ENCODE data around the gene HS6ST3. TPM values are rescaled to one million over a fixed set of nuclear protein-coding genes. Genes with fewer than 3 reads are reported as not detected.

The HS6ST3 gene
- total and polyA plus RNA-seq, 10 donors = 0.03 TPM; not detected in 9

DNA sequence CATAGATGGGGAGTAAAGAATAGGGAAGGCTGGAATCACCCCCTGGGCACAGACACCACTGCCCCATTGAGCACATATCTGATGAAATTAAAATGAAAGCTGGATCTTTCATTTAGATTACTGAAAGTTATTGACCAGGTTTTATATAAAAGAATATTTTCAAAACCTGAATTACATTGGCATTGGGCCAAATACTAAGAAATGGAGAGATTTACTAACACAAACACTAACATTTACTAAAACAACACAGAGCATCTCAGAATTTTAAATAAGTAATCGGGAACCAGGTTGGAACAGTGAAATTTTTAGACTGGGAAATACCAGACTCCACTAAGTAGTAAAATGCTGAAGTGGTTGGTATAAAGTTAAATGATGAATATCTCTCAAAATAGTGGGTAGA is 88.9 kb downstream of the HS6ST3 start:
- Histone ChIP-seq H3K4me1 (no peaks in the 10 kb centered on the region), H3K36me3 (no peaks in the 10 kb centered on the region), H3K4me3 (no peak overlapping the region), H3K27ac (no peak overlapping the region), H3K27me3 (replicated peaks in 1 of 7) (no peaks in the 10 kb centered on the region), H3K9me3 (no peaks in the 10 kb centered on the region)
- 83 to 94% (median 87%) methylated on average over 1 of the region's 1 CpG for WGBS, 5 donors
- intact Hi-C loops (cut with DNase I; ENCODE audit: low total_unique reads) = no loop called here
- TF ChIP-seq POLR2A (IDR thresholded peaks at IDR 0.05) (no peak), CTCF (IDR thresholded peaks at IDR 0.05 in 8 of 11, conservative IDR thresholded peaks at IDR 0.05 in 3 of 11) (no peak), POLR2AphosphoS5 (IDR thresholded peaks at IDR 0.05) (no peak)
- DNase-seq = no peak

DNA sequence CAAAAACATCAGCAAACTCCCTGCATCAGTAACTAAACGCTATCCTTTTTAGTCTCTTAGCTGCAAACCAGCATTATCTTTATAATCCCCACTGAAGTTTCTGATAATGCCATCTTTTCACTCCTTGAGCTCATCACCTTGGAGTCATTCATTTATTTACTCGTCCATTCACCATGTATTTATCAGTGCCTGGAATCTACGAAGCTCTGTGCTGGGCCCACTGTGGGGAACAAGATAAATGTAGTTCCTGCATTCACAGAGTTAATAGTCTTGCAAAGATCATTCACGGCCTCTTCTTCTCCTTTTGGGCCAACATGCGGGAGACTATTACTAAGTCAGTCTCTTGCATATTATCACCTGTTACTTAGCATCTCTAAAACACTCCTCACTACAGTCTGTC is 89.4 kb downstream of the HS6ST3 start:
- H3K4me3 ChIP-seq = no peak overlapping the region
- no peaks in the 10 kb centered on the region for H3K4me1 ChIP-seq
- TF ChIP-seq POLR2AphosphoS5 (IDR thresholded peaks at IDR 0.05) (no peak), POLR2A (IDR thresholded peaks at IDR 0.05) (no peak), CTCF (IDR thresholded peaks at IDR 0.05 in 8 of 11, conservative IDR thresholded peaks at IDR 0.05 in 3 of 11) (no peak)
- H3K27me3 ChIP-seq (replicated peaks in 1 of 7) = no peaks in the 10 kb centered on the region
- intact Hi-C loops (cut with DNase I; ENCODE audit: low total_unique reads) = no loop called here
- H3K9me3 ChIP-seq = no peaks in the 10 kb centered on the region
- 77 to 86% (median 80%) methylated on average over 5 of the region's 5 CpGs for WGBS, 5 donors
- no peaks in the 10 kb centered on the region for H3K36me3 ChIP-seq
- no peak for DNase-seq
- no peak overlapping the region for H3K27ac ChIP-seq

GRCh38 chr13:96181911-96182310 is 92.0 kb downstream of the HS6ST3 start:
- WGBS, 5 donors = 73 to 87% (median 78%) methylated on average over 5 of the region's 5 CpGs
- H3K27ac ChIP-seq = no peak overlapping the region
- intact Hi-C loops (cut with DNase I; ENCODE audit: low total_unique reads) = no loop called here

GRCh38 chr13:96185818-96186217 is 95.9 kb downstream of the HS6ST3 start:
- Histone ChIP-seq H3K27me3 (replicated peaks in 1 of 7) (no peaks in the 10 kb centered on the region), H3K9me3 (no peaks in the 10 kb centered on the region), H3K4me3 (no peak overlapping the region), H3K27ac (no peak overlapping the region), H3K36me3 (no peaks in the 10 kb centered on the region), H3K4me1 (no peaks in the 10 kb centered on the region)
- DNase-seq = no peak
- TF ChIP-seq CTCF (IDR thresholded peaks at IDR 0.05 in 8 of 11, conservative IDR thresholded peaks at IDR 0.05 in 3 of 11) (no peak), POLR2A (IDR thresholded peaks at IDR 0.05) (no peak), POLR2AphosphoS5 (IDR thresholded peaks at IDR 0.05) (no peak)
- intact Hi-C loops (cut with DNase I; ENCODE audit: low total_unique reads) = no loop called here
- 82 to 88% (median 86%) methylated on average over 6 of the region's 6 CpGs for WGBS, 5 donors

More at GRCh38 chr13:96181911-96182310, 92.0 kb downstream of the HS6ST3 start:
- H3K4me1 ChIP-seq = no peaks in the 10 kb centered on the region
- H3K36me3 ChIP-seq = no peaks in the 10 kb centered on the region
- H3K4me3 ChIP-seq = no peak overlapping the region
- H3K27me3 ChIP-seq (replicated peaks in 1 of 7) = no peaks in the 10 kb centered on the region
- H3K9me3 ChIP-seq = no peaks in the 10 kb centered on the region
- no peak for DNase-seq
- TF ChIP-seq POLR2AphosphoS5 (IDR thresholded peaks at IDR 0.05) (no peak), CTCF (IDR thresholded peaks at IDR 0.05 in 8 of 11, conservative IDR thresholded peaks at IDR 0.05 in 3 of 11) (no peak), POLR2A (IDR thresholded peaks at IDR 0.05) (no peak)

All from spleen (tissue), 11 donors.